Endodermal cell (in vitro differentiated cells): ENCODE data around the gene ABCA9. TPM values are rescaled to one million over a fixed set of nuclear protein-coding genes. Genes with fewer than 3 reads are reported as not detected.
"Not testable (repeated sequence)": the region's sequence is repeated elsewhere in the genome, so short reads cannot be mapped to it uniquely, and the experiment has no call there.

Experiments used
- DNase-seq: peaks from one replicate; pipeline ENCODE4 v3.0.0-alpha.2; 2017
- H3K27ac ChIP-seq: 2 replicates; pipeline ENCODE4 v1.5.1; 2013; ENCODE audit warnings: mild to moderate bottlenecking, low read depth, low read length, moderate library complexity
- H3K27me3 ChIP-seq: 2 replicates; pipeline ENCODE4 v1.6.1; 2013; ENCODE audit warnings: mild to moderate bottlenecking, low read length, moderate library complexity; ENCODE audit not compliant: insufficient read depth, control insufficient read depth, poor library complexity, severe bottlenecking
- H3K36me3 ChIP-seq: 2 replicates; pipeline ENCODE4 v1.7.0; 2013; ENCODE audit warnings: mild to moderate bottlenecking, low read length, moderate library complexity; ENCODE audit not compliant: control insufficient read depth, insufficient read depth
- H3K4me1 ChIP-seq: one replicate; pipeline ENCODE4 v1.7.0; 2013; ENCODE audit warnings: low read length; ENCODE audit not compliant: control insufficient read depth, insufficient read depth
- H3K4me3 ChIP-seq: 2 replicates; pipeline ENCODE4 v1.5.1; 2013; ENCODE audit warnings: mild to moderate bottlenecking, low read length, moderate library complexity
- H3K9ac ChIP-seq: 2 replicates; pipeline ENCODE4 v1.6.1; 2013; ENCODE audit warnings: mild to moderate bottlenecking, low read length, moderate library complexity; ENCODE audit not compliant: poor library complexity, severe bottlenecking; ENCODE audit errors: extremely low read depth
- H3K9me3 ChIP-seq: 2 replicates; pipeline ENCODE4 v1.6.1; 2013; ENCODE audit warnings: mild to moderate bottlenecking, low read length, moderate library complexity; ENCODE audit not compliant: control insufficient read depth
- H3K27ac Mint-ChIP-seq: 2 replicates; pipeline ENCODE4 v1.8.0; 2020; ENCODE audit warnings: mixed read lengths
- H3K27me3 Mint-ChIP-seq: 2 replicates; pipeline ENCODE4 v1.8.0; 2021; ENCODE audit warnings: mild to moderate bottlenecking, mixed read lengths; ENCODE audit not compliant: insufficient read depth
- H3K36me3 Mint-ChIP-seq: 2 replicates; pipeline ENCODE4 v1.8.0; 2020; ENCODE audit warnings: low read depth, mixed read lengths
- H3K4me1 Mint-ChIP-seq: 2 replicates; pipeline ENCODE4 v1.8.0; 2020; ENCODE audit warnings: mixed read lengths
- H3K4me3 Mint-ChIP-seq: 2 replicates; pipeline ENCODE4 v1.8.0; 2020; ENCODE audit warnings: mild to moderate bottlenecking, moderate library complexity, mixed read lengths
- H3K9me3 Mint-ChIP-seq: 2 replicates; pipeline ENCODE4 v1.8.0; 2020; ENCODE audit warnings: mild to moderate bottlenecking, mixed read lengths
- WGBS, 2 experiments: methylation state at CpG; one replicate each; pipeline versions ENCODE4 v1.1.5 to v1.1.7; 2013; ENCODE audit warnings: missing lambda C conversion rate in 2 of 2, mixed read lengths in 1 of 2; ENCODE audit not compliant: insufficient coverage in 1 of 2, insufficient read length in 1 of 2; 5-methylcytosine and 5-hydroxymethylcytosine counted together
- total RNA-seq, 2 donors: library from RNA; stranded (reverse); fragmentation: NEBNext Ultra II Directional in 1 of 2; extraction: Animal tissue kit (Norgen Biotek cat#: 25700) in 1 of 2; gene quantifications; 2 replicates in 1 of 2; 3 replicates in 1 of 2; pipeline ENCODE4 v1.2.1, GENCODE V29; 2021
- TF ChIP-seq, protein P1 (sequence below): fragments of 200-600 bp; sonication (generic); conservative IDR thresholded peaks from 2 replicates; pipeline ENCODE4 v1.5.0; 2021; ENCODE audit warnings: antibody characterized with exemption, mild to moderate bottlenecking

Gene ABCA9
- total RNA-seq, 2 donors from 2014 or later: not detected

DNA sequence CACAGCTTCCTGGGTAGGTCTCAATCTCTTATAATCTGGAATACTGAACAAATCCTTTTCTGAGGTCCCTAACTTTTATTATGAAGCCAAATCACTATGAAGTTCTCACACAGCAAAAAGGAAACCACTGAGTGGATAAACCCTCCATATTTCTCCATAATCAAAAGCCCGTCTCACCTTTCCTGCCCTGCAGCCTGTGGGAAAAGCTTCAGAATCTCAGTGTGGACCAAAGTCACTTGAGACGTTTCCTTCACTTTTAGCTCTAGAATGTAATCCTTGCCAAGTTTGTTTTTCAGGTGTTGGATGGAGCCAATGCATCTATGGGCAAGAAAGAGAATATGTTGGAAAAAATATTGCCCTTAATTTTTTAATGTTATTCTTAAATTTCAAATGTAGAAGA is 22.0 kb upstream of the ABCA9 start:
- peaks cover 20% of the 10 kb centered on the region for H3K9me3 Mint-ChIP-seq
- TF ChIP-seq, protein P1, sequence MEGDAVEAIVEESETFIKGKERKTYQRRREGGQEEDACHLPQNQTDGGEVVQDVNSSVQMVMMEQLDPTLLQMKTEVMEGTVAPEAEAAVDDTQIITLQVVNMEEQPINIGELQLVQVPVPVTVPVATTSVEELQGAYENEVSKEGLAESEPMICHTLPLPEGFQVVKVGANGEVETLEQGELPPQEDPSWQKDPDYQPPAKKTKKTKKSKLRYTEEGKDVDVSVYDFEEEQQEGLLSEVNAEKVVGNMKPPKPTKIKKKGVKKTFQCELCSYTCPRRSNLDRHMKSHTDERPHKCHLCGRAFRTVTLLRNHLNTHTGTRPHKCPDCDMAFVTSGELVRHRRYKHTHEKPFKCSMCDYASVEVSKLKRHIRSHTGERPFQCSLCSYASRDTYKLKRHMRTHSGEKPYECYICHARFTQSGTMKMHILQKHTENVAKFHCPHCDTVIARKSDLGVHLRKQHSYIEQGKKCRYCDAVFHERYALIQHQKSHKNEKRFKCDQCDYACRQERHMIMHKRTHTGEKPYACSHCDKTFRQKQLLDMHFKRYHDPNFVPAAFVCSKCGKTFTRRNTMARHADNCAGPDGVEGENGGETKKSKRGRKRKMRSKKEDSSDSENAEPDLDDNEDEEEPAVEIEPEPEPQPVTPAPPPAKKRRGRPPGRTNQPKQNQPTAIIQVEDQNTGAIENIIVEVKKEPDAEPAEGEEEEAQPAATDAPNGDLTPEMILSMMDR: no peak
- H3K9me3 ChIP-seq: peaks cover 8% of the 10 kb centered on the region
- no peak overlapping the region for H3K9ac ChIP-seq
- no peaks in the 10 kb centered on the region for H3K27me3 ChIP-seq
- no peak overlapping the region for H3K4me3 ChIP-seq
- no peaks in the 10 kb centered on the region for H3K4me1 ChIP-seq
- H3K27ac ChIP-seq: no peak overlapping the region
- H3K27me3 Mint-ChIP-seq: peaks cover 6% of the 10 kb centered on the region
- H3K4me3 Mint-ChIP-seq: no peak overlapping the region
- H3K36me3 ChIP-seq: no peaks in the 10 kb centered on the region
- H3K36me3 Mint-ChIP-seq: no peaks in the 10 kb centered on the region
- WGBS, 2 experiments: 90 to 93% methylated on average over 2 of the region's 2 CpGs
- no peak for DNase-seq
- no peak overlapping the region for H3K27ac Mint-ChIP-seq
- peaks cover 1% of the 10 kb centered on the region for H3K4me1 Mint-ChIP-seq

DNA sequence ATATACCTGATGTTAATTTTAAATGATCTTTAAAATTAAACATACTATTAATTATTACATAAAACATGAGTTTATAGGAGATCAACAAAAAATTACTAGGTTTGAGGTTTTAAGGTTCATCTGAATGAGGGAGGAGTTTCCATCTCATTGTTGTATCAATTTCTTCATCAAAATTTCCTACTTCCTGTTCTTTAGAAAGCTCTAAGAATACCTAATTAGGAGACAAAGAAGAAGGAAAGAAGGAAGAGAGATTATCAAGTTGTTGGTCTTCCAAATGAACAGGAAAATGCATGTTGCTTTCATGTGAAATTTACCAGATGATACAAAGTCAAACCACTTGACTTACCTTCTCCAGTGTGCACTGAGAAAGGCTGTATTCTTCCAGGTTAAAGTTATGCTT is 18.1 kb upstream of the ABCA9 start:
- H3K4me3 ChIP-seq: no peak overlapping the region
- TF ChIP-seq, protein P1: no peak
- H3K4me3 Mint-ChIP-seq: no peak overlapping the region

DNA sequence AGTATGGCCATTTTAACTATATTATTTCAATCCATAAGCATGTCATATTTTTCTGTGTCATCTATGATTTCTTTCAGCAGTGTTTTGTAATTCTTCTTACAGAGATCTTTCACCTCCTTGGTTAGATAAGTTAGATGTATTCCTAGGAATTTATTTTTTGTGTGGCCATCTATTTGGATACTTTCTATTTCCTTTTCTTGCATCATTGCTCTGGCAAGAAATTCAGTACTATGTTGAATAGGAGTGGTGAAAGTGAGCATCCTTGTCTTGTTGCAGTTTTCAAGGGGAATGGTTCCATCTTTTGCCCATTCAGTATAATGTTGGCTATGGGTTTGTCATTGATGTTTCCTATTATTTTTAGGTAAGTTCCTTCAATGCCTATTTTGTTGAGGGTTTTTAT is 15.1 kb upstream of the ABCA9 start:
- H3K27me3 Mint-ChIP-seq: no peaks in the 10 kb centered on the region
- Histone ChIP-seq H3K36me3 (no peaks in the 10 kb centered on the region), H3K27ac (no peak overlapping the region), H3K27me3 (no peaks in the 10 kb centered on the region), H3K4me1 (no peaks in the 10 kb centered on the region), H3K4me3 (no peak overlapping the region), H3K9me3 (no peaks in the 10 kb centered on the region), H3K9ac (no peak overlapping the region)
- H3K27ac Mint-ChIP-seq: no peak overlapping the region
- peaks cover 9% of the 10 kb centered on the region for H3K4me1 Mint-ChIP-seq
- TF ChIP-seq, protein P1: no peak
- H3K9me3 Mint-ChIP-seq: peaks cover 13% of the 10 kb centered on the region
- no peak overlapping the region for H3K4me3 Mint-ChIP-seq
- H3K36me3 Mint-ChIP-seq: no peaks in the 10 kb centered on the region
- no peak for DNase-seq

More for the DNA sequence above, 18.1 kb upstream of the ABCA9 start:
- no peaks in the 10 kb centered on the region for H3K27me3 Mint-ChIP-seq
- H3K4me1 Mint-ChIP-seq: no peaks in the 10 kb centered on the region
- no peaks in the 10 kb centered on the region for H3K36me3 ChIP-seq
- no peaks in the 10 kb centered on the region for H3K36me3 Mint-ChIP-seq
- DNase-seq: no peak
- H3K9me3 Mint-ChIP-seq: peaks cover 25% of the 10 kb centered on the region
- H3K27ac Mint-ChIP-seq: no peak overlapping the region
- H3K9me3 ChIP-seq: peaks cover 8% of the 10 kb centered on the region
- H3K4me1 ChIP-seq: no peaks in the 10 kb centered on the region
- H3K27me3 ChIP-seq: no peaks in the 10 kb centered on the region
- H3K27ac ChIP-seq: no peak overlapping the region
- no peak overlapping the region for H3K9ac ChIP-seq

DNA sequence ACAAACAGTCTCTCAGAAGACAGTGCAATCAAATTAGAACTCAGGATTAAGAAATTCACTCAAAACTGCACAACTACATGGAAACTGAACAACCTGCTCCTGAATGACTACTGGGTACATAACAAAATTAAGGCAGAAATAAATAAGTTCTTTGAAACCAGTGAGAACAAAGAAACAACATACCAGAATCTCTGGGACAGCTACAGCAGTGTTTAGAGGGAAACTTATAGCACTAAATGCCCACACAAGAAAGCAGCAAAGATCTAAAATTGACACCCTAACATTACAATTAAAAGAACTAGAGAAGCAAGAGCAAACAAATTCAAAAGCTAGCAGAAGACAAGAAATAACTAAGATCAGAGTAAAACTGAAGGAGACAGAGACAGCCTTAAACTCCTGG is 12.7 kb upstream of the ABCA9 start:
- H3K4me1 ChIP-seq, H3K4me3 Mint-ChIP-seq, H3K27ac ChIP-seq, H3K36me3 ChIP-seq, H3K27me3 ChIP-seq, H3K9ac ChIP-seq, DNase-seq, H3K27ac Mint-ChIP-seq, H3K27me3 Mint-ChIP-seq, H3K4me3 ChIP-seq, H3K9me3 ChIP-seq, H3K36me3 Mint-ChIP-seq: not testable (repeated sequence)
- Mint-ChIP-seq H3K9me3 (peaks cover 13% of the 10 kb centered on the region), H3K4me1 (peaks cover 16% of the 10 kb centered on the region)

DNA sequence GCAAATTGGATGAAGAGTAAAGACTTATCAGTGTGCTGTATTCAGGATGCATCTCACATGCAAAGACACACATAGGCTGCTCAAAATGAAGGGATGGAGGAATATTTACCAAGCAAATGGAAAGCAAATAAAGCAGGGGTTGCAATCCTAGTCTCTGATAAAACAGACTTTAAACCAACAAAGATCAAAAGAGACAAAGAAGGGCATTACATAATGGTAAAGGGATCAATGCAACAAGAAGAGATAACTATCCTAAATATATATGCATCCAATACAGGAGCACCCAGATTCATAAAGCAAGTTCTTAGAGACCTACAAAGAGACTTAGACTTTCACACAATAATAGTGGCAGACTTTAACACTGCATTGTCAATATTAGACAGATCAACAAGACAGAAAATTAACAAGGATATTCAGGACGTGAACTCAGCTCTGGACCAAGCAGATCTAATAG is 12.1 kb upstream of the ABCA9 start:
- H3K27ac ChIP-seq, H3K27me3 Mint-ChIP-seq, H3K9ac ChIP-seq, DNase-seq, H3K27ac Mint-ChIP-seq, H3K36me3 ChIP-seq, H3K4me3 ChIP-seq, H3K9me3 ChIP-seq, H3K4me1 ChIP-seq, H3K27me3 ChIP-seq, H3K36me3 Mint-ChIP-seq, H3K4me3 Mint-ChIP-seq: not testable (repeated sequence)
- H3K4me1 Mint-ChIP-seq: peaks cover 16% of the 10 kb centered on the region
- 94% methylated on average over 1 of the region's 1 CpG; no CpG with 5 or more reads in 1 of the 2 experiments for WGBS, 2 experiments
- H3K9me3 Mint-ChIP-seq: peaks cover 13% of the 10 kb centered on the region
